ENCODE results near the gene ZNF117.
"Not testable (repeated sequence)": the region's sequence is repeated elsewhere in the genome, so short reads cannot be mapped to it uniquely, and the experiment has no call there.

Gene ZNF117

GRCh38 chr7:64946772-64947171, 44.1 kb downstream of the ZNF117 start:
- no peak overlapping the region for H3K4me3 ChIP-seq (ENCODE audit: control insufficient read depth, low read depth, low read length)
- DNase-seq (ENCODE audit: low read depth), result no peak
- TF ChIP-seq CTCF (IDR thresholded peaks at IDR 0.05; ENCODE audit: control insufficient read depth, insufficient read depth, low read depth, low read length, missing control alignments), result peak; percentile 26

- TF ChIP-seq CTCF (IDR thresholded peaks at IDR 0.05; ENCODE audit: control insufficient read depth, insufficient read depth, low read depth, low read length, missing control alignments), result no peak
- H3K4me3 ChIP-seq (ENCODE audit: control insufficient read depth, low read depth, low read length), result no peak overlapping the region
- no peak for DNase-seq (ENCODE audit: low read depth)
Measured at GRCh38 chr7:64945503-64946175, 45.2 kb downstream of the ZNF117 start.

- not testable (repeated sequence) for H3K4me3 ChIP-seq (ENCODE audit: control insufficient read depth, low read depth, low read length)
Measured at GRCh38 chr7:64944667-64945502, 46.0 kb downstream of the ZNF117 start.

GRCh38 chr7:64940021-64940420, 50.8 kb downstream of the ZNF117 start:
- H3K4me3 ChIP-seq (ENCODE audit: control insufficient read depth, low read depth, low read length); DNase-seq (ENCODE audit: low read depth): not testable (repeated sequence)

More at GRCh38 chr7:64944667-64945502, 46.0 kb downstream of the ZNF117 start:
- not testable (repeated sequence) for DNase-seq (ENCODE audit: low read depth)

- no peak for TF ChIP-seq CTCF (IDR thresholded peaks at IDR 0.05; ENCODE audit: control insufficient read depth, insufficient read depth, low read depth, low read length, missing control alignments)
- no peak overlapping the region for H3K4me3 ChIP-seq (ENCODE audit: control insufficient read depth, low read depth, low read length)
- no peak for DNase-seq (ENCODE audit: low read depth)
Measured at GRCh38 chr7:64938540-64938939, 52.3 kb downstream of the ZNF117 start.

GRCh38 chr7:64934478-64934877, 56.4 kb downstream of the ZNF117 start:
- no peak for DNase-seq (ENCODE audit: low read depth)
- no peak for TF ChIP-seq CTCF (IDR thresholded peaks at IDR 0.05; ENCODE audit: control insufficient read depth, insufficient read depth, low read depth, low read length, missing control alignments)
- H3K4me3 ChIP-seq (ENCODE audit: control insufficient read depth, low read depth, low read length), result no peak overlapping the region

GRCh38 chr7:64928252-64929187, 62.3 kb downstream of the ZNF117 start:
- not testable (repeated sequence) for DNase-seq (ENCODE audit: low read depth); H3K4me3 ChIP-seq (ENCODE audit: control insufficient read depth, low read depth, low read length)

Measured in AG09309 (cell line).